ENCODE measurements around the gene HCFC1R1. TPM values are rescaled to one million over a fixed set of nuclear protein-coding genes. Genes with fewer than 3 reads are reported as not detected.
A peak's percentile ranks its signal among the peaks of the same experiment; 100 is the strongest.

HCFC1R1 gene
- total RNA-seq, 1 experiment from 2014 or later: 61.3 TPM

DNA sequence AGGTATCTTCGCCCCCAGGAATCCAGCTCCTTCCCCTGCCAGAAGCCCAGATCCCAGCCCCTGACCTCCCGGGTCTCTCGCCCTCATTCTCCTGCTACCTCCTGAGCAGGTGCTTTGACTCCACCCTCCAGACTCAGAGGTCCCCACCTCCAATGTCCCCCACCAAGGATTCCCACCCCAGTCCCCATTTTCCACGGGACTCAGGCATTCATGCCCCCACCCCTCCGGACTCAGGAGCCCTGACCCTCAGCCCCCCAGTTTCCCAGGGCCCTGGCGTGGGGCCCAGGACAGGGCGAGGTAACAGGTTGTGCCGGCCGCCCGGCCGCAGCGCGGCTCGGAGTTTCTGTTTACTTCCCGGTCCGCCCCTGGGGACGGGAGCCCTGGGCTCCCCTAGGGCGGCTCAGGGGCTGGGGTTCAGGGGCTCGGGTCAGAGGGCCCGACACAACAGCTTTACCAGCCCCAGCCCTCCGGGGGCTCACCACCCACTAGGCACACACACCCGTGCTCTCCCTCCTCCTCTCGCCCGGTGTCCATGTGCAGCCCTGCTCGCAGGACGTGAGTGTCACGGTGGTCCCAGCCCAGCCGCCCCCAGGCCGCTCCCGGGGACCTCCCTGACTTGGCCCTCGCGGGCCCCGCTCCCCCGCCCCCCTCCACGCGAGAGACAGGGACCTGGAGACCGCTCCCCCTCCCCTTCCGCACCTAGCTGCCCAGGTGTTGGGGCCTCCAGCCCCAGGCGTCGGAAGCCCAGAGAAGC is 12.4 kb upstream of the HCFC1R1 start:
- Histone ChIP-seq H3K23me2 (ENCODE audit: insufficient read length, low read depth, low read length, poor library complexity, severe bottlenecking) (peaks cover 7% of the 10 kb centered on the region), H2BK120ac (ENCODE audit: low read depth, low read length, poor library complexity, severe bottlenecking) (no peak overlapping the region), H4K20me1 (ENCODE audit: control insufficient read depth, insufficient read depth, insufficient read length) (peaks cover 3% of the 10 kb centered on the region), H3K79me1 (ENCODE audit: insufficient read depth, low read depth, low read length, poor library complexity, severe bottlenecking) (no peaks in the 10 kb centered on the region), H3K4me1 (ENCODE audit: insufficient read depth, low read length) (no peaks in the 10 kb centered on the region; the same call in 1 of the 2 replicates), H4K91ac (ENCODE audit: insufficient read length, low read depth, low read length) (no peak overlapping the region), H3K56ac (ENCODE audit: insufficient read length, low read depth, low read length) (no peak overlapping the region), H2BK15ac (ENCODE audit: low read depth, low read length) (no peak overlapping the region), H3K23ac (ENCODE audit: insufficient read length, low read depth, low read length) (no peak overlapping the region), H3K14ac (ENCODE audit: insufficient read depth, low read length) (peak overlapping the region; percentile 77; the same call in 1 of the 2 replicates), H2BK12ac (ENCODE audit: insufficient read length, low read depth, low read length) (no peak overlapping the region), H3K27me3 (ENCODE audit: insufficient read depth, low read length) (no peaks in the 10 kb centered on the region), H3T11ph (ENCODE audit: low read length) (no peak overlapping the region), H3K9me3 (ENCODE audit: control insufficient read depth, low read depth, low read length) (no peaks in the 10 kb centered on the region), H4K5ac (ENCODE audit: insufficient read length, low read depth, low read length) (no peak overlapping the region), H2BK5ac (ENCODE audit: insufficient read length, low read length) (no peak overlapping the region), H3K18ac (ENCODE audit: insufficient read length, low read depth, low read length) (peak overlapping the region; percentile 31), H2BK20ac (ENCODE audit: low read depth, low read length, poor library complexity, severe bottlenecking) (no peak overlapping the region), H2AK5ac (ENCODE audit: insufficient read length, low read length) (no peak overlapping the region), H3K9ac (ENCODE audit: extremely low read depth, insufficient read length, low read length) (peak overlapping the region; percentile 10), H4K8ac (replicated peaks; ENCODE audit: insufficient read length, low read depth, low read length) (no peak overlapping the region), H2AFZ (ENCODE audit: low read length) (no peak overlapping the region), H3K4me2 (ENCODE audit: insufficient read depth, insufficient read length, low read length) (peak overlapping the region; percentile 78), H3K4ac (ENCODE audit: low read depth, low read length) (no peak overlapping the region), H3K79me2 (ENCODE audit: insufficient read depth, low read length) (no peaks in the 10 kb centered on the region), H3K27ac (ENCODE audit: insufficient read length, low read depth, low read length) (no peak overlapping the region)
- H3K36me3 Mint-ChIP-seq (ENCODE audit: insufficient read depth in 1 of 3, low read depth in 3 of 3): peaks cover 3 to 5% (median 3%) of the 10 kb centered on the region in 3 experiments; a peak in 4 of 7 replicates
- TF ChIP-seq, protein P1, sequence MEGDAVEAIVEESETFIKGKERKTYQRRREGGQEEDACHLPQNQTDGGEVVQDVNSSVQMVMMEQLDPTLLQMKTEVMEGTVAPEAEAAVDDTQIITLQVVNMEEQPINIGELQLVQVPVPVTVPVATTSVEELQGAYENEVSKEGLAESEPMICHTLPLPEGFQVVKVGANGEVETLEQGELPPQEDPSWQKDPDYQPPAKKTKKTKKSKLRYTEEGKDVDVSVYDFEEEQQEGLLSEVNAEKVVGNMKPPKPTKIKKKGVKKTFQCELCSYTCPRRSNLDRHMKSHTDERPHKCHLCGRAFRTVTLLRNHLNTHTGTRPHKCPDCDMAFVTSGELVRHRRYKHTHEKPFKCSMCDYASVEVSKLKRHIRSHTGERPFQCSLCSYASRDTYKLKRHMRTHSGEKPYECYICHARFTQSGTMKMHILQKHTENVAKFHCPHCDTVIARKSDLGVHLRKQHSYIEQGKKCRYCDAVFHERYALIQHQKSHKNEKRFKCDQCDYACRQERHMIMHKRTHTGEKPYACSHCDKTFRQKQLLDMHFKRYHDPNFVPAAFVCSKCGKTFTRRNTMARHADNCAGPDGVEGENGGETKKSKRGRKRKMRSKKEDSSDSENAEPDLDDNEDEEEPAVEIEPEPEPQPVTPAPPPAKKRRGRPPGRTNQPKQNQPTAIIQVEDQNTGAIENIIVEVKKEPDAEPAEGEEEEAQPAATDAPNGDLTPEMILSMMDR (conservative IDR thresholded peaks at IDR 0.05): no peak
- peaks cover 42% of the 10 kb centered on the region for H3K27me3 Mint-ChIP-seq (ENCODE audit: low read depth)
- no CpG with 5 or more reads among the region's 40 CpGs for WGBS (ENCODE audit: extremely low coverage, insufficient read length, low lambda C conversion rate)
- DNase-seq: no peak
- H3K9me3 Mint-ChIP-seq: no peaks in the 10 kb centered on the region
- H3K4me3 Mint-ChIP-seq: peak overlapping the region; percentile 66 to 79
- peaks cover 28 to 32% of the 10 kb centered on the region in 2 experiments for H3K4me1 Mint-ChIP-seq
- peak overlapping the region in 1 of 3 experiments; percentile 15; a peak in 1 of 7 replicates for H3K27ac Mint-ChIP-seq

Data from H9 (cell line).